Neuron (in vitro differentiated cells): ENCODE measurements around the gene HLA-C.
"Not testable (repeated sequence)": the region's sequence is repeated elsewhere in the genome, so short reads cannot be mapped to it uniquely, and the experiment has no call there.

ENCODE experiments used
- H2AFZ ChIP-seq: one replicate; pipeline ENCODE4 v1.6.1; 2013; ENCODE audit warnings: low read depth, mild to moderate bottlenecking, inconsistent platforms, low read length, moderate library complexity
- H3K27me3 ChIP-seq: one replicate; pipeline ENCODE4 v1.6.1; 2013; ENCODE audit warnings: low read length; ENCODE audit not compliant: insufficient read depth
- H3K36me3 ChIP-seq: one replicate; pipeline ENCODE4 v1.6.1; 2013; ENCODE audit warnings: low read length; ENCODE audit not compliant: insufficient read depth
- H3K4me1 ChIP-seq: one replicate; pipeline ENCODE4 v1.6.1; 2013; ENCODE audit warnings: low read length; ENCODE audit not compliant: insufficient read depth
- H3K4me3 ChIP-seq: 2 replicates; pipeline ENCODE4 v1.5.1; 2013; ENCODE audit warnings: mild to moderate bottlenecking, low read length, moderate library complexity
- H3K9me3 ChIP-seq: one replicate; pipeline ENCODE4 v1.6.1; 2013; ENCODE audit warnings: low read length

Gene HLA-C

DNA sequence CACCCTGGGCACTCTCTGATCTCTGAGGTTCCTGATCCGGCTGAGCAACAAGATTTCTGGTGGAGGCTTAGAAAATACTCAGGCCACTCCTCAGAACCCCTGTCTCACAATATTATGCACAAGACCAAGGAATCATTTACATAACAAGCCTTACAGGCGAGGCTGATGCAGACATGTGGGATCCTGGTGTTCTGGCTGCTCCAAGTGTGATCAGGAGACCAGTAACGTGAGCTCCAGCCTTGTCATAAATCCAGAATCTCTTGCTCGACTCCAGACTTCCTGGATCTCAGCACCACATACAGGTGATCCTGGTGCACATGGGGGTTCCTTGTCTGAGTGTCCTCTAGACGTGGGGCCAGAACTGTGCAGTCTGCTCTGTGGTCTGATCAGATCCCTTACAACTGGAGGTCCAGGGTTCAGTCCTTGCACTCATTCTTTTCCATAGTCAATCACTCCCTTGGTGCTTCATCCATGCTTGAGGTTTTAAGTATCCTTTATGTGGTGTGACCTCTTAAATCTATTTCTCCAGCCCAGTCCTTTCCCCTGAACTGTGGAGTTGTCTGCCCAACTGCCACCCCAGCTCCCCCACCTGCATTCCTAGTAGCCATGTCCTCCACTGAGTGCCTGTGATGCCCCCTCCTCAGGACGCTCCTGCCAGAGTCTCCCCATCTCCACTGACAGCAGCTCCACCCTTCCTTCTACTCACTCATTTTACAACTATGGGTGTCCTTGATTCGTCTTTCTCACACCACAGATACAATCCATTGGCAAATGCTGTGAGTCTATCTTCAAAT is 5.1 kb downstream of the HLA-C start:
- H3K27me3 ChIP-seq, result peaks cover 6% of the 10 kb centered on the region
- peaks cover 4% of the 10 kb centered on the region for H3K4me1 ChIP-seq
- no peak overlapping the region for H2AFZ ChIP-seq
- H3K36me3 ChIP-seq, result peaks cover 5% of the 10 kb centered on the region
- H3K9me3 ChIP-seq, result no peaks in the 10 kb centered on the region
- no peak overlapping the region for H3K4me3 ChIP-seq

DNA sequence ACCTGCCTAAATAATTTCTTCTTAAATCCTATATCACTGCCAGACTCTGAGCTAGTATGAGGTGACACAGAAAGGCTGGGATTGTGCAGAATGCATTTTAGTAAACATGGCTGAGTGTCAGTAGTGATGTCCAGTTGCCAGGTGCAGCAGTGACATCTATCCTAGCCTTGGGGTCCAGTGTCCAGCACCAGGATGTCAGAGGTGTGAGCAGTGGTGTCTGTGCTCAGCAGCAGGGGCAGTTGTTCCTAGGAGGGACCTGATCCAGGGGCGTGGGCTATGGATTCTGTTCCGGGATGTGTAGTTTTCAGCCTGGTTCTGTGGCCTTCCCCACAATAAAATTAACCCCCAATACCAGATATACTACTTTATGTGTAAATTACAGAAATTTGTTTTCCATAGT is 6.0 kb downstream of the HLA-C start:
- Histone ChIP-seq H3K9me3 (peaks cover 3% of the 10 kb centered on the region), H3K4me3 (no peak overlapping the region), H3K36me3 (peaks cover 5% of the 10 kb centered on the region), H3K4me1 (peaks cover 4% of the 10 kb centered on the region), H2AFZ (no peak overlapping the region), H3K27me3 (peaks cover 6% of the 10 kb centered on the region)

DNA sequence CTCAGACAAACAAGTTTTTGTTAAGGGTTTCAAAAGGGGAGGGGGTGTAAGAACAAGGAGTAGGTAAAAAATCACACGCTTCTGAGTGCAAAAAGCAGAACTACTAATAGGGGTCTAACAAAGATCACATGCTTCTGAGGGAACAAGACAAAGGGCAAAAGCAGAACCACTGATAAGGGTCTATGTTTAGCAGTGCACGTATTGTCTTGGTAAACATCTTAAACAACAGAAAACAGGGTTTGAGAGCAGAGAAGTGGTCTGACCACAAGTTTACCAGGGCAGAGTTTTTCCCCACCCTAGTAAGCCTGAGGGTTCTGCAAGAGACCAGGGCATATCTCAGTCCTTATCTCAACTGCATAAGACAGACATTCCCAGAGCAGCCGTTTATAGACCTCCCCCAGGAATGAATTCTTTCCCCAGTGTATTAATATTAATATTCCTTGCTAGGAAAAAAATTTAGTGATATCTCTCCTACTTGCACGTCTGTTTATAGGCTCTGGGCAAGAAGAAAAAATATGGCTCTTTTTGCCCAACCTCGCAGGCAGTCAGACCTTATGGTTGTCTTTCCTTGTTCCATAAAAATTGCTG is 8.5 kb downstream of the HLA-C start:
- not testable (repeated sequence) for H3K9me3 ChIP-seq, H3K36me3 ChIP-seq, H2AFZ ChIP-seq, H3K4me3 ChIP-seq, H3K4me1 ChIP-seq, H3K27me3 ChIP-seq

DNA sequence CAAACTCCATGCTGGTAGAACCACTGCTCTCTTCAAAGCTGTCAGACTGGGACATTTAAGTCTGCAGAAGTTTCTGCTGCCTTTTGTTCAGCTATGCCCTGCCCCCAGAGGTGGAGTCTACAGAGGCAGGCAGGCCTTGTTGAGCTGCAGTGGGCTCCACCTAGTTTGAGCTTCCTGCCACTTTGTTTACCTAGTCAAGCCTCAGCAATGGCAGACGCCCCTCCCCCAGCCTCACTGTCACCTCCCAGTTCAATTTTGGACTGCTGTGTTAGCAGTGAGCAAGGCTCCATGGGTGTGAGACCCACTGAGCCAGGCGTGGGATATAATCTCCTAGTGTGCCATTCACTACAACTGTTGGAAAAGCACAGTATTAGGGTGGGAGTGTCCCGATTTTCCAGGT is 11.9 kb downstream of the HLA-C start:
- H3K27me3 ChIP-seq, result not testable (repeated sequence)

DNA sequence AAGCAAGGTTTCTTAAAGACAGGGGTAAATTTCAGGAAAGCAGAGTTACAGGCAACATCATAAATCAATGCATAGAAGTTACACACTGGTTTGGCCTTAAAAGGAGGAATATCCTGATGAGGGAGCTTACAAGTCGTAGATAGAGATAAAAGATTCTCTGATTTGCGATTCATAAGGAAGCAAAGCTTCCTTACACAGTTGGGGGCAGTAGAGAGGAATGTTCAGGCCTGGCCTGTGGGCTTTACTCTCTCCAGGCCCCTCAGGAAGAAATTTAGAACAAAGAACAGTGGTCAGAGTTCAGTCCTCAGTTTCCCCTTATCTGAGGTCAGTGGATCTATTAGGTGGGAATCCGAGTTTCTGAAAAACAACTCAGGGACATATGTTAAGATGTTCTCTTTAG is 19.3 kb downstream of the HLA-C start:
- Histone ChIP-seq H3K36me3 (no peaks in the 10 kb centered on the region), H3K9me3 (no peaks in the 10 kb centered on the region), H3K27me3 (no peaks in the 10 kb centered on the region), H3K4me3 (no peak overlapping the region), H3K4me1 (no peaks in the 10 kb centered on the region), H2AFZ (no peak overlapping the region)

More for the DNA sequence above, 11.9 kb downstream of the HLA-C start:
- H3K36me3 ChIP-seq, H2AFZ ChIP-seq, H3K4me1 ChIP-seq, H3K9me3 ChIP-seq, H3K4me3 ChIP-seq: not testable (repeated sequence)

DNA sequence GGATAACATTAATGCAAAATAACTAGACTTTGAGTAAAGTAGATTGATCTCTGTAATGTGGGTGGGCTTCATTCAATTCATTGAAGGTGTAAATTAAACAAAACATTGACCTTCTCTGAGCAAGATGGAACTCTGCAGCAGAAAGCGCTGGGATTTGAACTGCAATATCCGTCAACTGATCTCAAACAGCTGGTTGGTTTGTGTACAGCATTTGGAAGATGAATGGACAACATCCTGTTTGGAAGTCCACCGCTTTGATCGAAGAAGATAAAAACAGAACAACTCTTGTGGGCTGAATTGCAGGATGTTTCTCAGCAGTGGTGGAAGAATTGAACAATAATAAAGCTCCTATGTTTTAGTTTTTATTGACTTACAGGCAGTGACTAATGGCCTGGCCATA is 20.6 kb downstream of the HLA-C start:
- Histone ChIP-seq H3K4me1 (no peaks in the 10 kb centered on the region), H3K9me3 (peaks cover 2% of the 10 kb centered on the region), H3K36me3 (no peaks in the 10 kb centered on the region), H2AFZ (no peak overlapping the region), H3K4me3 (no peak overlapping the region), H3K27me3 (no peaks in the 10 kb centered on the region)

DNA sequence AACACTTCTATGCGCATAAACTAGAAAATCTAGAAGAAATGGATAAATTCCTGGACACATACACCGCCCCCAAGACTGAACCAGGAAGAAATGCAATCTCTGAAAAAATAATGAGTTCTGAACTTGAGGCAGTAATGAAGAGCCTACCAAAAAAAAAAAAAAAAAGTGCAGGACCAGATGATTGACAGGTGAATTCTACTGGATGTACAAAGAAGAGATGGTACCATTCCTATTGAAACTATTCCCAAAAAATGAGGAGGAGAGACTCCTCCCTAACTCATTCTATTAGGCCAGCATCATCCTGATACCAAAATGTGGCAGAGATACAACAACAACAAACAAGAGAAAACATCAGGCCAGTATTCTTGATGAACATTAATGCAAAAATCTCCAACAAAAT is 22.7 kb downstream of the HLA-C start:
- no peak overlapping the region for H3K4me3 ChIP-seq
- H3K27me3 ChIP-seq, result no peaks in the 10 kb centered on the region
- H2AFZ ChIP-seq, result no peak overlapping the region
- no peaks in the 10 kb centered on the region for H3K4me1 ChIP-seq
- H3K36me3 ChIP-seq, result no peaks in the 10 kb centered on the region
- peaks cover 2% of the 10 kb centered on the region for H3K9me3 ChIP-seq

DNA sequence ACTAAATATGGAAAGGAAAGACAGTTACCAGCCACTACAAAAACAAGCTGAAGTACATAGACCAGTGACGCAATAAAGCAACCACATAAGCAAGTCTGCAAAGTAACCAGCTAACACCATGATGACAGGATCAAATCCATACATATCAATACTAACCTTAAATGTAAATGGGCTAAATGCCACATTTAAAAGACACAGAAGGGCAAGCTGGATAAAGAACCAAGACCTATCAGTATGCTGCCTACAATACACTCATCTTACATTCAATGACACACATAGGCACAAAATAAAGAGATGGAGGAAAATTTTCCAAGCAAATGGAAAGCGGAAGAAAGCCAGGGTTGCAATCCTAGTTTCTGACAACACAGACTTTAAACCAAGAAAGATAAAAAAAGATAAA is 24.1 kb downstream of the HLA-C start:
- Histone ChIP-seq H3K36me3 (no peaks in the 10 kb centered on the region), H3K27me3 (peaks cover 2% of the 10 kb centered on the region), H3K4me1 (no peaks in the 10 kb centered on the region), H3K9me3 (peaks cover 2% of the 10 kb centered on the region), H3K4me3 (no peak overlapping the region), H2AFZ (no peak overlapping the region)

DNA sequence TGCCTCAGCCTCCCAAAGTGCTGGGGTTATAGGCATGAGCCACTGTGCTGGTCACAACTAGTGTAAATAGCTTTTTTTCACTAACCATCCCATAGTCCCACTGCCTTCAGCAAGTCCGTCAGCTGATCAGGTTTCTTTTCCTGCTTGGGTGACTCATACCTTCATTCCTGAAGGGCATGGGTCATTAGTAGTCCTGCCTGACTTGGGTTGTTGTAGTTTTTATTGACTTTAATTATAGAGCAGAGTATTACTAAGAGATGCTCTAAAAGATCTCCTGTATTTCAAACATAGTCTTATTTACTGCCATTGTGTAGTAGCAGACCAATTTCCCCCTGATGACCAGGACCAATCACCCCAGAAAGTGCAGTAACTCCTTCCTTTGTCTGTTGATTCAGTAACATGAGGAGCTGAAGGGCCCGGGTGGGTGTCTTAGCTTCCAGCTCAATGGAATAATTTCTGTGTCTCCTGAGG is 25.8 kb downstream of the HLA-C start:
- Histone ChIP-seq H2AFZ (no peak overlapping the region), H3K4me1 (no peaks in the 10 kb centered on the region), H3K36me3 (no peaks in the 10 kb centered on the region), H3K9me3 (peaks cover 2% of the 10 kb centered on the region), H3K4me3 (no peak overlapping the region), H3K27me3 (peaks cover 6% of the 10 kb centered on the region)

DNA sequence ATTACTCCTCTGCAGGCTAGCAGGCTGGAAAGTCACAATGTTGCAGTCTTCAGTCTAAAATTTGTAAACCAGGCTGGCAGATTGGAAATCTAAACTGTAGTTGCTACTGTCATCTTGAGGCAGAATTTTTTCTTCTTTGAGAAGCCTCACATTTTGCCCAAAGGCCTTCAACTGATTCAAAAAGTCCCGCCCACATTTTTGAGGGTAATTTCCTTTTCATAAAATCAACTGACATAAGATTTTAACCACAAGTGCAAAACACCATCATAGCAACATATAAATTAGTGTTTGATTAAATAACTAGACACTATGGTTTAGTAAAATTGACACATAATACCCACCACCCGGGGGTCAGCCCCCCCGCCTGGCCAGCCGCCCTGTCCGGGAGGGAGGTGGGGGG is 28.4 kb downstream of the HLA-C start:
- no peak overlapping the region for H2AFZ ChIP-seq
- no peaks in the 10 kb centered on the region for H3K4me1 ChIP-seq
- H3K9me3 ChIP-seq, result peaks cover 2% of the 10 kb centered on the region
- no peak overlapping the region for H3K4me3 ChIP-seq
- no peaks in the 10 kb centered on the region for H3K36me3 ChIP-seq
- peaks cover 6% of the 10 kb centered on the region for H3K27me3 ChIP-seq

DNA sequence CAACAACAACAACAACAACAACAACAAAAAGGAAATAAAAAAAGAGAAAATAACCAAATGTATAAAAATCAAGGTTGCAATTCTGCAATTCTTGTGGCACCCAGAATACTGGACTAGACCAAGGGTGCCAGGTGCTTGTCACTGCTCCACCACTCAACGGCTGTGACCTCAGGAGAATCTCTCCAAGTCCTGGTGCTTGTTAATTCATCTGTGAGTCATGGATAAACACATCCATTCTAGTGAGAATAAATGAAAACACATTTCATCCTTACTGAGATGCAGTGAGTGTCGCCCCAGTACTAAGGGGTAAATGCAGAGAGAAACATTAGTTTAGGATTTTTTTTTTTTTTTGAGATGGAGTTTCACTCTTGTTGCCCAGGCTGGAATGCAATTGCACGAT is 32.0 kb downstream of the HLA-C start:
- Histone ChIP-seq H3K4me1 (no peaks in the 10 kb centered on the region), H2AFZ (no peak overlapping the region), H3K27me3 (peaks cover 12% of the 10 kb centered on the region), H3K9me3 (no peaks in the 10 kb centered on the region), H3K4me3 (no peak overlapping the region), H3K36me3 (no peaks in the 10 kb centered on the region)

DNA sequence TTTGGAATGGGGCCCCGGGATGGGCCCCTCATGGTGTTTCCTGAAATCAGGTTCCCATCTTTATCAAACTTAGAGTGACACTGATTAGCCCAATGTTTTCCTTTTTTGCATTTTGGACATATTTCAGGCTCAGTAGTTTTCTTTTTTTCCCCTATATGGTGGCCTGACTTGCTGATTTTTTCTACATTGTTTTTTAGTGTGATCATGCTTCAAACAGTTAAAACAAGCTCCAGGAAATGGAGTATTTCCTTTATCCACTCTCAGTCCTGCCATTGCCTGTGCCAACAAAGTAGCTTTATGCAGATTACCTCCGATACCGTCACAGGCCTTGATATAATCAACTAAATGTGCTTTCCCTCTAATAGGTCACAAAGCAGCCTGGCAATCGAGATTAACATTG is 37.8 kb downstream of the HLA-C start:
- H3K4me3 ChIP-seq, H3K4me1 ChIP-seq, H2AFZ ChIP-seq, H3K9me3 ChIP-seq, H3K36me3 ChIP-seq: not testable (repeated sequence)
- H3K27me3 ChIP-seq, result peaks cover 10% of the 10 kb centered on the region

DNA sequence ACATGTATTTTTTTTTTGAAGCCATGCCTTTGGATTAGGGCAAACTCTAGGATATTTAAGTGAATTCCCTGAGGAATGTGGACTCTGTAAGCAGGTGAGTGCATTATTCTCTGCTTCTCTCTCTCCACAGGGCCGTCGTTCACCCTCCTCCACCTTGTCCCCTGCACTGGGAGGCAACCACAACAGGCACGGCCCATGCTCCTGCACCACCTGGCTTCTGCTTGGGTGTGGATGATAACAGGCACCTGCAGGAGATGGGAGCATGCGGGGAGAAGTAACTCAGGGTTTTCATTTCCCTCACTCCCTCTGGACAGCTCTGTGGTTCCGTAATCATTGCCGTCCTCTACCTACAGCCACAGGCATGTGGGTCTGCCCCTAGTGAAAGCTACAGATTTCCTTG is 43.4 kb downstream of the HLA-C start:
- H3K4me3 ChIP-seq, result no peak overlapping the region
- H3K27me3 ChIP-seq, result peaks cover 6% of the 10 kb centered on the region
- H3K4me1 ChIP-seq, result no peaks in the 10 kb centered on the region
- no peaks in the 10 kb centered on the region for H3K9me3 ChIP-seq
- no peak overlapping the region for H2AFZ ChIP-seq
- H3K36me3 ChIP-seq, result no peaks in the 10 kb centered on the region

DNA sequence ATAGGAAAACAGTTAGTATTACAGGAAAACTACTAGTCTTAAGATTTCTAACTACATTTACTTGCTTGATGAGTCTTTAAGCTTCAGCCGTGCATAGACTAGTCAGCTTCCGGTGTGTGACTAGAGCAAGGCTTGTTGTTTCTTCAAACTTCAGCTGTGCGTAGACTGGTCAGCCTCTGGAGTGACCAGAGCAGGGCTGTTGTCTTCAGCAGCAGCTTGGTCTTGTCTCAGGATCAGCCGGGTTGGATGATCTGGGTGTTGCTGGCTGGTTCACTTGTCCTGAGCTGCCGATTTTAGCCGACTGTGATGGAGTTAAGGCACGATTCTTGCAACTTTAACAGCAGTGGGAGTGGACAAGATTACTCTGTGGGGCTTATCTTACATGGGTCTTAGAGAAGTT is 44.7 kb downstream of the HLA-C start:
- Histone ChIP-seq H2AFZ (no peak overlapping the region), H3K36me3 (no peaks in the 10 kb centered on the region), H3K9me3 (no peaks in the 10 kb centered on the region), H3K4me1 (no peaks in the 10 kb centered on the region), H3K4me3 (no peak overlapping the region), H3K27me3 (peaks cover 6% of the 10 kb centered on the region)
